Esophagus squamous epithelium (tissue), 4 donors: ENCODE data around the gene NT5C3B.

Source experiments
- CTCF ChIP-seq, 6 experiments: fragments of 450-650 bp in 4 of 6; fragments of 200-600 bp in 2 of 6; sonication (generic) in 2 of 6; IDR thresholded peaks; one replicate each; pipeline ENCODE4 v1.5.1; 2016 to 2019; ENCODE audit warnings: antibody characterized with exemption in 6 of 6, mild to moderate bottlenecking in 4 of 6, moderate library complexity in 4 of 6
- POLR2A ChIP-seq, 4 donors: fragments of 450-650 bp; IDR thresholded peaks; one replicate each; pipeline ENCODE4 v1.6.1; 2017; ENCODE audit warnings: antibody characterized with exemption in 4 of 4, mild to moderate bottlenecking in 4 of 4, moderate library complexity in 3 of 4

- TF ChIP-seq CTCF (IDR thresholded peaks at IDR 0.05) (no peak), POLR2A (IDR thresholded peaks at IDR 0.05) (no peak)
These were observed 35.2 kb downstream of the NT5C3B start for GRCh38 chr17:41800601-41801373.
